ENCODE measurements around the gene PEAR1.
A peak's percentile ranks its signal among the peaks of the same experiment; 100 is the strongest.

Gene PEAR1

DNA sequence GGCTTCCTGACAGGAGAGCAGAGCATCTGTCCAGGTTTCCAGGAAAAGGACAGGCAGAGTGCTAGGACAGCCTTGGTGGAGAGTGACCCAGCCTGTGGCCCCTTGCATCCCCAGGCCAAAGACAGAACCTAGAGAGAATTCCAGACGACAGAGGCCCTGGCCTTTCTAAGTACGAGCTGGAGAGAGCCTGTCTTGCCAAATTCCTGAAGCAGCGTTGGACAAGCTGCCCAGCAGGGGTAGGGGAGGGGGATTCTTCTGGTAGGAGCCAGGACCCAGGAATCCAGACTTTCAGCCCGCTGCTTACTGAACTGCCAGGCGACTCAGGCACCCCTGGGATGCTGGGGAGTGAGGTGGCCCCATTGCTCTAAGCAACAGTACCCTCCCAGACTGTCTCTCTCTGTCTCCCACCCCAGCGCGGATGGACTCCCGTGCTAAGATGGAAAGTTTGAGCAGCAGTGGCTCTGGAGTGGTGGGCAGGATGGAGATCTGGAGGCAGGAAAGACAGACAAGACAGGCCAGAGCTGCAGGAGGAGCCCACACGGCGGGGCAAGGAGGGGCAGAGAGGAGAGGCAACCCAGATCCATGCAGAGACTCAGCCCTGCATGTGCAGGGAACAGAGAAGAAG lies 8.8 kb upstream of the PEAR1 start:
- no peak for DNase-seq

DNA sequence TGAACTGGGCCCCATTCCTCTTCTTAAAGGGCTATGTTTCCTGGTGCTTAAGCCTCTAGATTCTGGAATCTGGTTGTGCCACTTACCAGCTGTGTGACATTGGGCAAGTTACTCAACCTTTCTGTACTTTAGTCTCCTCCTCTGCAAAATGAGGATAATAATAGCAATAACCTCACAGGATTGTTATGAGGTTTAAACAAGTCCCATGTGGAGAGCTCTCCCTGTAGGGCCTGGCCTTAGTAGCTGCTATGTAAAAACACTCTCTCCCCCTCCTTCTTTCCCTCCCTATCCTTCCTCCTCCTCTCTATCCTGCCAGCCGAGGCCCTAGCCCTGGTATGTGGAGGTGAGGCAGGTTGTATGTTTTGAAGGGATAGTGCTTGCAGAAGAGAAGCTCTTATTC lies 8.2 kb upstream of the PEAR1 start:
- no peak for DNase-seq

GRCh38 chr1:156885880-156886355 lies 7.6 kb upstream of the PEAR1 start:
- no peak for DNase-seq

- DNase-seq, result no peak
These were observed 6.8 kb upstream of the PEAR1 start for GRCh38 chr1:156886583-156887281.

GRCh38 chr1:156887317-156887716 lies 6.2 kb upstream of the PEAR1 start:
- DNase-seq, result no peak

- no peak for DNase-seq
These were observed 5.8 kb upstream of the PEAR1 start for GRCh38 chr1:156887734-156888133.

- DNase-seq, result peak; percentile 47
These were observed 3.5 kb upstream of the PEAR1 start for GRCh38 chr1:156889802-156890580.

DNA sequence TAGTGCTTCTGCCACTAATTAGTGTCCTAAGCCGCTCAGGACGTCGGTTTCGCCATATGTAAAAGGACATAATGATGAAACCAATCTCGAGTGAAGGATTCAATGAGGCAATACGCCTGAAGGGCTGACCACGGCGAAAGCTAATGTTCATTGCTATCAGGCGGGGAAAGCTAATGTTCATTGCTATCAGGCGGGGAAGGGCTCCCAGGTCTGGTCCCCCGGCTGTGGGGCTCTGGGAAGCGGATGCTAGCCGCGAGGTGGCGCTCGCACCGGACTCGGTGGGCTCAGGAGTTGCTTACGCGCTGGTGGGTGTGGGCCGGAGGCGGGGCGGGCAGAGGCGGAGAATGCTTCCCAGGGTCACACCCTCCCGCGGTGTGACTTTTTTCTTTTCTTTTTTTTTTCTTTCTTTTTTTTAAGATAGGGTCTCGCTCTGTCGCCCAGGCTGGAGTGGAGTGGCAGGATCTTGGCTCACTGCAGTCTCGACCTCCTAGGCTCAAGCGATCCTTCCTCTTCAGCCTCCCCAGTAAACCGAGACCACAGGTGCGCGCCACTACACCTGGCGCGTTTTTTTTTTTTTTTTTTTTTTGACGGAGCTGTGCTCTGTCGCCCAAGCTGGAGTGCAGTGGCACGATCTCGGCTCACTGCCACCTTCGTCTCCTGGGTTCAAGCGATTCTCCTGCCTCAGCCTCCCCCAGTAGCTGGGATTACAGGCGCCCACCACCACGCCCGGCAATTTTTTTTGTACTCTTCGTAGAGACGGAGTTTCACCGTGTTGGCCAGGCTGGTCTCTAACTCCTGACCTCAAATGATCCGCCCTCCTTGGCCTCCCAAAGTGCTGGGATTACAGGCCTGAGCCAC lies 1.1 kb upstream of the PEAR1 start:
- peak; percentile 87 for DNase-seq

DNA sequence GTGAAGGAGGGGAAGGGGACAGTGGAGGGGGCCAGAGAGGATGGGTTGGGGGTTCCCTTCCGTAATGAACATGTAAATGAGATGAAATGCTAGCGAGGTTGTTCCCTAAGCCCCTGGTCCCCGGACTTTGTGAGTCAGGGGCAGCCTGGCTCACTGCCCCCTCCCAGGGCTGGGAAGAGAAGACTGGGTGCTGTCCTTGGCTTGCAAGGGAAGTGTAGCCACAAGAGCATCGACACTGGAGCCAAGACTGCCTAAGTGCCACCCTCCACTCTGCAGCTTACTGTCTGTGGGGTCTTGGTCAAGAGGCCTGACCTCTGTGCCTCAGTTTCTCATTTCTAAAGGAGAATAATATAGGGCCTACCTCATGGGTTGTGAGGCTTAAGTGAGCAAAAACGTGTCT lies 483 bp downstream of the PEAR1 start:
- no peak for DNase-seq

GRCh38 chr1:156894711-156895454 lies 1.4 kb downstream of the PEAR1 start:
- no peak for DNase-seq

GRCh38 chr1:156895455-156895812 lies 1.9 kb downstream of the PEAR1 start:
- no peak for DNase-seq

DNA sequence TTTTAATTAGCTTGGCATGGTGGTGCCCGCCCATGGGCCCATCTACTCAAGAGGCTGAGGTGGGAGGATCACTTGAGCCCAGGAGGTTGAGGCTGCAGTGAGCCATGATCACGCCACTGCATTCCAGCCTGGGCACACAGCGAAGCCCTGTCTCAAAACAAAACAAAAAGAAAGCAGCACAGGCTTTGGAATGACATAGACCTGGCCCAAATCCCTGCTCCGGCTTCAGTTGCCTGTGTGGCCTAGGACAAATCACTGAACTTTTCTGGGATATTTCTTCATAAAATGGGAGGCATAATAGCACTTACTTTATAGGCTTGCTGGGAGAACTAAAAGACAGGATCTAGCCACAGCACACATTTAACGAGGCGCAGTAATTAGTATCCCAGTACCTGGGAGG lies 2.4 kb downstream of the PEAR1 start:
- DNase-seq, result no peak

- DNase-seq, result no peak
These were observed 3.0 kb downstream of the PEAR1 start for GRCh38 chr1:156896490-156897033.

DNA sequence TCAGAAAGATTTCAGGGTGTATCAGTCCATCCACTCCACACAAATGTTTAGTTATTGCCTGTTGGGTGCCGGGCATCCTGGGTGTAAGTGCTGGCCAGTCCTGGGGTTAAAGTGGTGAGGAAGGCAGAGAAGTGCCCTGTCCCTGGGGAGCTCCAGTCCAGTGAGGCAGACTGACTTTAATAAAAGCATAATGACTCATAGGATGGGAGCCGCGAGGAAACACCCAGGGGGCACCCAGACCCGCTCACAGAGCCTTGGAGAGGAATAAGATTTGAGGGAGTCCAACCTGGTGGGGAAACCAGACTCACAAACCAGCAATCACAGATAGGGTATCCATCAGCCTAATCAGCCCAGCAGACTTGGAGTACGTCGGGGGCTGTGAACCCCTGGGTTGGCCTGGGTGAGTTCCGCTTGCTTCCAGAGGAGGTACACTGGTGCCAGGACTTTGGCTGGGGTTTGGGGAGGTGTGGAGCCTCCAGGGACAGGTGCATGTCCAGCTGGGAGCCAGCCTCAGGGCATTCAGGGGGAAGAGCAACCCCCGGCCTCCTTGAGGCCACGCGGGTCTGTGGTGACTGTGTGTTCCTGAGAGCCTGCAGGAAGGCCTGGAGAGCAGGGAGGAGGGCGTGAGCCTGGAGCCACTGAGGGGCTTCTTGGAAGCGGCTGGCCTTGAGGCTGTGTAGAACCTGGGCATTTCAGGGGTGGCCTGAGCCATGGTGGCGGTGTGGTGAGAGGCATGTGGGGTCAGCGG lies 3.7 kb downstream of the PEAR1 start:
- no peak for DNase-seq

GRCh38 chr1:156898161-156898566 lies 4.6 kb downstream of the PEAR1 start:
- no peak for DNase-seq

DNA sequence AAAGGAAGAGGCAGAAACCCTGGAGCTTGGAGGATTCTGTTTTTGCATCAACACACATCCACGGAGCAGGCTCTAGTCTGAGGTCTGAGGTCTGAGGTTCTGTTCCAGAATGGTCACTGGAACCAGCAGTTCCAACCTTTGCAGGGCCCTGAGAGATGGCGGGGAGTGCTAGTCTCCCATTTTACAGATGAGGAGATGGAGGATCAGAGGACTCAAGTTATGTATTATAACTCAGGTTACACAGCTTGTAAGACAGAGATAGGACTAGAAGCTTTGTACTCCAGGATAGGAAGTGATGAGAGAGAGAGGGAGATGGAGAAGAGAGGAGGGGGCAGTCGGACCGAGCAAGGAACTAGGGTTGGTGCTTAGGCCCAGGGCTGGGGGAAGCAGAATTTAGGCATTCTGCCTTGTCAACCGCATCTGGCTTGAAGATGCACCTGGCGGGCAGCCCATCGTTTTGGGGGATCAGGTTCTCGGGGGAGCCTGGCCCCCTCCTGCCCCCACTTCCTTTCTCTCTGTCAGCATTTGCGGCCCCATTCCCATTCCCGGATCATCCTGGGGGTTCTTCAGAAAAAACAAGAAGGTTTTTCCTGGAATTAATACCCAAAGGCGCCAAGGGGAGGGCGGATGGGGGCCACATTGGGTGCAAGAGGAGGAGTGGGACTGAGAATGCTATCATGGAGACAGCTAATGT lies 5.6 kb downstream of the PEAR1 start:
- no peak for DNase-seq

DNA sequence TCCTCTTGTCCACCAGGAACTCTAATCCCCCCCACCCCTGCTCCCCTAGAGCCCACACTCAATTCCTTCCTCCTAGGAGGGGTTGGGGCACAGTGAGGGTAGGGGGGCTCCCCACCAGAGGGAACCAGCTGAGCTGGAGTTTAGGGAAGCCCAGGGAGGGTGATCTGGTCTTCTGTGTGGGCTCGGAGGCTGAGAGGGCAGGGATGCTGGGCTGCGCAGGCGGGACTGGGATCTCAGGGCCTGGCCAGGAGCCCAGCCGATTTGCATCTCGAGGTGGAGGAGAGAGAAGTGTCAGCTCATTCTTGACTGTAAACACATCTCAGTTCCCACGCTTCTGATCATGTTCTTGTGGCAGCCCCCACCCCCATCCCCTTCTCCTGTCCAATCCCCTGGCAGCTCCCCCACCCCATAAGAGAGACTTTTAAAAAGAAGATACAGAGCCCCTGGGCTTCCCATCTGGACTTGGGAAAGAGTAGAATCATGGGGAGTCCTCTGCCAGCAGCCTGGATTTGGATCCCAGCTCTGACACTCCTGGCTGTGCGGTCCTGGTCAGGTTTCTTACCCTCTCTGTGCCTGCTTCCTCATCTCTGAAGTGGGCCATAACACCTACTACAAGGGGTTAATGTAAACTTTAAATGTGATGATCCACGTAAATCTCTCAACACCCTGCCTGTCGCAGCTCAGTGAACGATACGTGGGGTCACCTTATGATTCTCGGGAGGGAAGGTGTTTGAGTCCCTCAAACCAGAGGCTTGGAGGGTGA lies 6.6 kb downstream of the PEAR1 start:
- no peak for DNase-seq

DNA sequence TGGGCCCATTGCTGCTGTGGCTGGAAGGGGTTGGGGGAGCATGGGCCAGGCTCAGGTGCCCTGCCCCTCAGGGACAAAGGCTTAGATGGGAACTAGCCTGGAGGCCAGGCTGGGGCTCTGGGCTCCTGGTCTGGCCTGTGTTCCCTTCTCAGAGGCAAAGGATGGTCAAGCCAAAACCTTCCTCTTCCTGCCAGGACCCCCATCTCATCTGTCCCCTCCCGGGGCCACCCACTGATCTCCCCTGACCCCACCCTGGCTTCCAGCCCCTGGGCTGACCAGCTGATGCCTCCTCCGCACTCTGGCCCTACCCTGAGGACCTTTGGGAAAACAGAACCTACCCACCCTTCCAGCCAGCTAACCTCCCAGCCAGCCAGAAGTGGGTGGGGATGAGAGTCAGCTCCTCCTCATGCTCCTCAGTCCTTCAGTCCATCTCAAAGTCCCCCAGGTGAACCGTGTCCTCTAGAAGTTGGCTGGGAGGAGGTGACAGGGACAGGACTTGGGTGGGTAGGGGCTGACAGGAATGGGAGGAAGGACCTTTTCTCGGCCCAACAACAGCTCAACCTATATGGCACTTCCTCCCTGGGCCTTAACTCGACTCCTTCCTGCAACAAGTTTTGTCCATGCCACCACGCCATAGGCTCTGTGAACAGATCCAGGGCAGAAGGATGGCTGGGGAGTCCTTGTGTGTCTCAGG lies 7.5 kb downstream of the PEAR1 start:
- no peak for DNase-seq

DNA sequence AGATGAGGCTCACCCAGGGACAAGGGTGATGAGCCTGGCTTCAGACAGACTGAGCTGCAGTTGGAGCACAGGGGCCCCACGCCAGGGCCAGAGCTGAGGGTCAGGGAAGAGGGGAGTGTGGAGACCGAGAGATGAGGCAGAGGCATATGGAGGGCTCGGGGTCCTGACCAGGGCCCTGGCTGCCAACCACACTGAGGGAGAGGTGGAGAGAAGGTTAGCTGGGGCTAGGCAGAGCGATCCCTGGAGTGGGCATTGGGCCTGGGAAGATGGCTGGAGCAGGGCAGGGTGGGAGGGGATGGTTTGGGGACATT lies 8.0 kb downstream of the PEAR1 start:
- DNase-seq, result no peak
